8988T (cell line): ENCODE measurements around the gene CDK14.

Source experiments
- DNase-seq: peaks from one replicate; pipeline ENCODE4 v3.0.0; 2011

Gene CDK14

DNA sequence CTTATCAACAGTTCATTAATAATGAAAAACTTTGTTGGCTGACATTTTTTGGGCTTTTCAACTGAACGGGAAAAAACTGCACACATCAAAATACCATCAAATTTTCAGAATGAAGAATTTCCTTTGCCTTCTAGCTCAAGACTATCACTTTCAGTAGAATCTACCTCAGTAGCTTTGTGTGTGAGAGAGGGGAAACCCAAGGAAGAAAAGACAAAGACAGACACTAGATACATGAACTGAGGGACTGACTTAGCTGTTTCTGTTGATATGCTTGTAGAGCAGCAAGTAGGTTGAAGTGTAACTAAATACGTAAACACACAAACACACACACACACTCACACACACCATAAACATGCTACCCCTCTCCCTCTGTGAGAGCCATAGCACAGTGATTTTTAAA lies 257.1 kb downstream of the CDK14 start:
- DNase-seq = no peak

DNA sequence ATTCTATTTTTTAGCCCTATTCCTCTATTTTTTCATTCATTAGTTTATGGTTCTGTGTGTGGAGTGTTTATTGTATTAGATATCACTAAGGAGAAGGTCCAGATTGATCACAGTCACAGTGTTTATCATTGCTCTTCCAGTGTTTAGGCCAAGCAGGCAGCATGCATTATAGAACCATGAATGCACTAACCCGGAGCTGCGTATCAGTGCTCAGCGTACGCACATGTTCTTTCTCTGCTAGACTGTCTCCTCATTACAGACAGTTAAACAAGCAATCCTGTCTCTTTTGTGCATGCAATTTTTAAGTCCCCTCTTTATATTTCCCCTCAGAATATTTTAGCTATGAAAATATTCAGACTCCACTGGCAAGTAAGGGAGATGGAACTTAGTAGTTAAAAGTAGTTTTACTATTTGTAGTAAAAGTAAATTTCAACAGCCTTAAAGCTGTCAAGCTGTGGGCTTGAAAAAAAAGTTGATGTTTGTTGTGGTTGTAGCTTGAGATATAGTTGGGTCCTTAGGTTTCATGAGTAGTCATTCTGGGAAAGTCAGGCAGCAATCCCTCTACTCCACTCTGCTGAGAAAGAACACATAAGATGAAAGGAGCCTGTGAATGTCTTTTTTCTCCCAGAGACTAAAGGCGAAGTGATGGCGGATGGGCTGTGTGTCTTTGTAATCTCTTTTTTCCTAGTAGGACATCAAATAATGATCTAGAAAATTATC lies 260.4 kb downstream of the CDK14 start:
- no peak for DNase-seq

DNA sequence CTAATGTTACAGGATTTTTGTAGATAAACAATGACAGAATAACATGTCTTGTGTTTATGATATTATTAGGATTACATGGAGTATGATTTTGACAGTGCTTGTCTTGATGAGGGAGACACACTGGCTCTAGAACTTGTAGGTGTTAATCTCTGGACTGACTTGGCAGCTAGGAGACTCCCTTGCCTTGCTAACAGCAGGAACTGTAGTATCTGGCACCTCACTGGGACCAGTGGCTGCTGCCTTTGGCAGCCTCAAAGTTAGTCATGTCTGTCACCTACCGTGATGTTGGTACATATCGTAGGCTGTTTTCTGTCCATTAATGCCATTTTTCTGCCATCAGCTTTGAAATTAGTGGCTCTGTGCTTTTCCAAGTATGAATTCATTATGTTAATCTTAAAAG lies 261.5 kb downstream of the CDK14 start:
- no peak for DNase-seq

DNA sequence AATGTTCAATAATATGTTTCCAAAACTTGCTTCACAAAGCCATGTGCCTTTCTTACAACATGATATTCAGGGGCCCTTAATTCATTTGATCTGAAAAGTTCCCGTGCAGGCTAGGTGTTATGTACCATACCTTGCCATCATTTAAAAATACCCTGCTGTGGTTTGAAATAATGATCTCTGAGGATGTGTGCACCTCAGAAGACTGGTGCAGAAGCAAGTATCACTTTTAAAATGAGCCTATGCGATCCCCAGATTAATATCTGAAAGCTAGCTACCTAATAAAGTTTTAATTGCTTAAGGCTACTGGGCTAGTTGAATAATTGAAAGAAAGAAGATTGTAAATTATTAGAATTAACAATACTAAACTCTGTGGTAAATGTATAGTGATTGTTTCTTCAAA lies 262.4 kb downstream of the CDK14 start:
- DNase-seq = no peak

DNA sequence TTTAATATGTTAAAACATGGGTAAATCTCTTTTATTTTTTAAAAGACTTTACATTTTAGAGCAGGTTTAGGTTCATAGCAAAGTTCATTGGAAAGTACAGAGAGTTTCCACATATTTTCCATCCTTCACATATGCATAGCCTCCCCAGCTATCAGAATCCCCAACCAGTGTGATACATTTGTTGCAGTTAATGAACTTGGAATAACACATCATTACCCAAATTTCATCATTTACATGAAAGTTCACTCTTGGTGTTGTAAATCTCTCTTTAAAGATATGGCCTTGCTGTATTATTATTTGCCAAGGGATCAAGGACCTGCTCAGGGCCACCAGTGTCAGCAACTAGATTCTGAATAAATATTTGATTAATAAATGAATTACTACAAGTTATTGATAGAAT lies 263.4 kb downstream of the CDK14 start:
- DNase-seq = no peak

DNA sequence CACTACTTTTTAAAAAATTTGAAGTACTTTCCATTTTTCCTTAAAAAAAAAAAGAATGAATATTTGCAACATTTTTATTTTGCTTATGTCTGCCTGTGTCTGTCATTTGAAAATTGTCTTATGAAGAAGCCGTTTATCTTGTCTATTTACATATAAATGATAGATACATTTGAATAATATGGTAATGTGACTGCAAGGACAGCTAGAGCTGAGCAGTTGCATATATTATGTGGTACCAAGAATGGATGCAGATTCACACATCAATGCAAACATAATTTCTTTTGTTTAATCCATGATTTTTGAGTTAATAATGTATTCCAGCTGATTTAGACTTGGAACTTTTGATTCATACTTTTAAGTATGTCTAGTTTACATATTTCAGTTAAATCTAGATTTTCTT lies 268.0 kb downstream of the CDK14 start:
- no peak for DNase-seq

DNA sequence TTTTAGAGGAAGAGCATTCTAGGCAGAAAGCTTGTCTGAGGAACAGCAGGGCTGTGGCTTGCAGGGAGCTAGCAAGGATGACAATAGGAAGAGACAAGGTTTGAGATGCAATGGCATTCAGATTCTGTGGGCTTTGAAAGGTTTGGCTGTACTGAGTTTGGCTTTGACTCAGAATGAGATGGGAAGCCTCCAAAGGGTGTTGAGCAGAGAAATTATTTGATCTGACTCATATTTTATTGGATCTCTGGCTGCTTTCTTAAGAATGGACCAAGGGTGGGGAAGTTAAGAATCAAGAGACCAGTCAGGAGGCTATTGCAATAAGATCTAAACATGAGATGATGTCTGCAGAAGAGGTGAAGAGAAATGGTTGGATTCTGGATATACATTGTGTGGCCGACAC lies 273.2 kb downstream of the CDK14 start:
- no peak for DNase-seq

DNA sequence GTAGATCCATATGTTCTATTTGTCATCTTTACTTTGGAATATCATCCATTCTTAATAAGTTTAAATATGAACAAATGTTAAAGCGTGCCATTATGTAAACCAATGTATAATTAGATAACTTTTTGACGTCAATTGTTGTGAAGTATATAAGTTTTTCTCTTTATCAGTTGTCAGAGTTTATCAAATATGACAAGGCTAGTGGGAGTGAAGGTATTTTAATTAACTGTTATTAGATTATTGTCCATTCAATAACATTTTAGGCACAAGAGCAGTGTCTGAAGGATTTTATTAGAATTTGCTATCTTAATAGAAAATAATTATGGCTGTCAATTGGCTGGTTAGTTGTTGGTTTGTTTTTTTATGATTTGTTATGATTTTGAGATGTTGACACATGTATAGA lies 280.6 kb downstream of the CDK14 start:
- no peak for DNase-seq

DNA sequence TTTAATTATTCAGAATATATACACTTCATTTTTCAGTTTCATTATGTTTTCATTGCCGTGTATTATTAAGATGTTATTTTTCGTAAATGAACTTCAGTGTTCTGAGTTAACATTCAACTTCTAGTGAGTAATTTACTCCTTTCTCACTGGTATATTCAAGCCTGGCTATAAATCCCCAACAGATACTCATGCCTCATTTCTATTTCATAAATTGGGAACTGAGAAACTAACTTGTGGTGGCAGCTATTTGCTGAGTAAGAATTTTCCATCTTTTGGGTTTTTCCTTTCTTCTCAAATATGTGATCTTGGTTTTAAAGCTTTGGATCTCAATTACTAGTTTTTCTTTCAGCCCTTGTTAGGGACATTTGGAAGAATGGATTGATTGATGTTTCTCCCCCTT lies 281.1 kb downstream of the CDK14 start:
- no peak for DNase-seq

DNA sequence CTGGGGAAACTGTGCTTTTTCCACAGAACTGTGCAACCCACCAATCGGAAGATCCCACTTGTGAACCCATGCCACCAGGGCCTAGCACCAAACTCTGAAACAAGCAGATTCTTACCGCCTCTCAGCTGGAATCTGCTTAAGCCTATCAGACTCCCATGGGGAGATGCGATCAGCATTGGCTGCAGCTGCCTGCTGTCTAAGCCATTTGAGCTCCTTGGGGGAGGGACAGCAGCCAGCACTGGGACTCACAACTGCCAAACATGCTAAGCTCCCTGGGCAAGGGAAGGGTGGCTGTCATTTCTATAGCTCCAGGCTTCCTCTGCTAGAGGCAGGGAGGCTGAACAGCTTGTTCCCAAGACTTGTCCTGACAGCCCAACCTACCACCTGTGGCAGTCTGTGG lies 283.8 kb downstream of the CDK14 start:
- DNase-seq = no peak

DNA sequence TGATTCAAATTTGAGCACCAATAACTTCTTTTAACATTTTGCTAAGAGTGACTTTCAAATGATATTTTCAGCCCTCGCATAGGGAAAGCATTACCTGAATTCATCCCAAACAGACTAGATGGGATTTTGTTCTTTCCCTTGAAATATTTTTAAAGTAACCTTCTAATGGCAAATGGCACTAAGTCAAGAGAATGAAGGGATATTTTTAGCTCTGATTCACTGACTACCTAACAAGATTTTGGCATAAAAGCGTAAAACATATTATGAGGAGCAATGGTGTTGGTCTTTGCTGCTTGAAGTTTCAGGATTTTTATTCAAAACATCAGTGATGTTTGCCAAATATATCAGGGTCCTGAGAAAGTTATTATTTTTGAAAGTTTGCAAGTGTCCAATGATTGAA lies 290.3 kb downstream of the CDK14 start:
- no peak for DNase-seq

DNA sequence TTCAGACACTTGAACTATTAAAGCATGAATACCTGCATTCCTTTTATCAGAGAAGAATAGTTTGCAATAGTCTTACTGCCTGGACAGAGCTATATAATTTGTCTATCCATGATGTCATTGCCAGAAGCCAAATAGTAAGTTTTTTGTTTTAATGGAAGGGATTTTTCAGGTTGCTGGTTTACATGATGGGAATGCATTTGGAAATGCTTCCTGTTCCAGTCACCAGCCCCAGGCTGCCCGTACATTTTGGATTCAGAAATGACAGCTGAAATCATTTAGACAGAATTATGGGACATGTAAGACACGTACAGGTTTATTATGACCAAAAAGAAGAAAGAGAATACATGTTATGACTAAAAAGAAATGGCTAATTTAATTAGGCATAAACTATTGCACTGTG lies 293.1 kb downstream of the CDK14 start:
- no peak for DNase-seq

DNA sequence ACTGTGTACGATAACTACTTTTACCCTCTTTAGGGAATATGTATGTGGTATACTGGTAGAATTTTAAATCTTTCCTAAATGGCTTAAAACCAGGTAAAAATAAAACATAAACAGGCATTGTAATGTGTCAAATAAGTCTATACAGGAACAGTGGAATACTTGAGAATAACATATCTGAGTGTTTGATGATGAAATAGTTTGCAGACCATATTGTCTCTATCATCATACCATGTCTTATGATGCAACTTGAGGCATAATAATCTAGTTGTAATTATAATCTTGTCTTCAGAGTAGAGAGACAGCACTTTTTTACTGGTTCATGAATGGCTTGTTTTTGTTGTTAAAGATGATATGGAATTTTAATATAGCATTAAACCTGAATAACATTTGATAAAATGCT lies 293.5 kb downstream of the CDK14 start:
- DNase-seq = no peak

DNA sequence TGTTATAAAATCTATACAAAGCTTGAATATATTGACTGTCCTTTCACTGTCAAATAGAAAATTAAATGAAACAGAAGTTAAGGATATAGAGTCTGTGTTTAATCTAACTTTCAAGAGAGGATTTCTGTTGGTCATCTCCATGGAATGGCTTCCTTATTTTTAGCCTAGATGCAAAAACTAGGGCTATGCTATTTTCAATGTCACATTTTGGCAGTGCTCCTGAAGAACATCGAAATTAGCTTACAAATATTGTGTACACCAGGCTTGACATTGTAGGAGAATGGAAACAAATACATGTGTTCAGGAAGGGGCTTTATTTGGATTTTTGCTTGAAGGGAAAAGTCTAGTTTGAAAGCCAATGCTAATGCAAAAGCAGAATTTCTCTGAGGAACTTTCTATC lies 295.4 kb downstream of the CDK14 start:
- no peak for DNase-seq

DNA sequence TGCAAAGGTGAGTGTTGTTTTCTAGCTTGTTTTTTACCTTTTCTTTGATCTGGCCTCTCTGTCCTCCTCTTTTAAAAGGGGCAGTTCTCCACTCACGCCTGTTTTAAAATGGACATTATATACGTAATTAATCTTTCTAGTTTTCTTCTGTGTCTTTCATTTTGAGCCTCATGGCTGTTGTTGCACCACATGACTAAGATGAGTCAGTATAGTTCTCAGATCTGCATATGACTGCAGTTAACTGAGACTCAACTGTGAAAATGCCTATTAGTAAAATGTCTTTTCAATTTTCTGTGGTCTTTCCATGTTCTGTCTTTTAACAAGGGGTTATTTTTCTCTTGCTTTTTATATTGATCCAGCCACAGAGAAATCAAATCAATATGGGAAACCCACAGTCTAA lies 296.1 kb downstream of the CDK14 start:
- no peak for DNase-seq

DNA sequence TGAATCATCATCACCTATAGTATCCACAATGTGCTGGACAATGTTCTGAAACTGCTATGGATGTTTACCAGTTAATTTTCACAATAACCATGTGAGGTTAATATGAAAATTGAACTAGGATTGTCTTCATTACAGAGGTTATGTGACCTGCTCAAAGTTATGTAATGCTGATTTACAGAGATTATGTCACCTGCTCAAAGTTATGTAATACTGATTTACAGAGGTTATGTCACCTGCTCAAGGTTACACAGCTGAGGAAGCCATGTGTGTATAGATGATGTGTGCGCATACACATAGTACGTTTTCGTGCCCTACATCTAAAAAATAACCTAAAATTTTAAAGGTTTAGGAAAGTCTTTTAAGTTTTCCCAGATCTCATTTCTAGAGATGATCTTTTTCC lies 298.0 kb downstream of the CDK14 start:
- DNase-seq = no peak

DNA sequence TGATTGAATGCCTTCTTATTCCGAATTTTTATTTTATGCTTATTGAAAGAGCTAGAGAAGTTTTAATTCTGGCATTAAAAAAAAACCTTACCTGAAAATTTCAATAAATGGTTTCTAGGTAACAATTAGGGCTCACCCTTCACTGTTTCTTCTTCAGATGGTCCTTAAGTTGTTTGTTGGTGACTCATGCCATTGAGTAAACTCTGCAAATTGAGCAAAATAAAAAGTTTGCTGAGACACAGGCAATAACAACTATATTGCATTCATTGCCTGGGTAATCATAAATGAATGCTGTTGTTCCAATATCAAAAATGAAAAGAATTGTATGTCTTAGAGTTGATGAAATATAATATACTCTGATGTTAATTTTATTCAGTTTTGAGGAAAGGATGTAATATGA lies 300.3 kb downstream of the CDK14 start:
- no peak for DNase-seq

DNA sequence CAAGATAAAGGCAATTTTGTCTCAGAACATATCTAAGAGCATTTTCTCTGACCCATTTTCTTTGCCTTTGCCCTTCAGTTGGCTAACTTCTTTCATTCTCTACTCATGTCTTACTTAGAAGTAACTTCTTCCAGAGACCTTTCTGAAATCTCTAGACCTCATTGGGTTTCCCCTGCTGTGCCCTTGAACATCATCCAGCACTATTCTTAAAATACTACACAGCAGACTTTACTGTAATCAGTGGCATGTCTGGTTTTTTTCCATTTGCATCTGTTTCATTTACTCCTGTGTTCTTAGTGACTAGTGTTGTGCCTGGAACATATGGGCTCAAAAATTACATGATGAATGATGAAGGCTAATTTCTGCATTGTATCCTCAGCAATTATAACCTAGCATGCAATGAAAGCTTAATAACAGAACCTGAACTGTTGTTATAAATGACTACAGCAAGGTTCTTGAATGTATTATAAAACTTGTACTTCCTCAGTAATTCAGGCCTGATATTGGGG lies 301.9 kb downstream of the CDK14 start:
- no peak for DNase-seq

DNA sequence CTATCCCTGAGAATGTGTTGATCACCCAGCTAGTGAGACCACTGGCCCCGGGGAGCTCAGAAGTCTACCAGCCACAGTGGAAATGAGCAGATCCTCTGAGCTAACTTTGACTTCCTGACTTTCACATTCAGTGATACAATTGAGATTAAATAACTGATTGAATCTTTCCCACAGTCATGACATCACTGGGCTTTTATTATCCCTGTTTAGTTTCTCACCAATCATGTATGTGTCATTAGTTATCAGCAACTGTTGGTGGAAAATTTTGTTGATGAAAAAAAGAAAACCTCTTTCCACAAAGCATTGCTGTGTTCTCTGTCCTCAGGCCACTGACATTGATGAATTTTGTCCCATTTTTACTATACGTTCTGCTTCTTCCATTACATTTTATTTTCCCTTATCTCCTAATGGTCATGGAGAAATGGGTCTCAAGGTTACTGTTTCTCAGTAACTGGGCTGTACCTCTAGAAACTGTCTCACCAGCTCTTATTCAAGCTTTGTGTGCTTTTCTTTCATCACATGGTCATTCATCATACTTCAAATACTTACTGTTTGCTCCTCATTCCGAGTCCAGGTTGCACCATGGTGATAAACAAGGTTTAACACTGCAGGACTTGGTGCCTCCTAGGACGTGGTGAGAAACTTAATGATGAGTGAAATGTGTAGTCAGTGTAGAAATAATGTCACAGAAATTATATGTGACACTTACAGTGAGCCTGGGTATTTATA lies 304.7 kb downstream of the CDK14 start:
- DNase-seq = no peak

DNA sequence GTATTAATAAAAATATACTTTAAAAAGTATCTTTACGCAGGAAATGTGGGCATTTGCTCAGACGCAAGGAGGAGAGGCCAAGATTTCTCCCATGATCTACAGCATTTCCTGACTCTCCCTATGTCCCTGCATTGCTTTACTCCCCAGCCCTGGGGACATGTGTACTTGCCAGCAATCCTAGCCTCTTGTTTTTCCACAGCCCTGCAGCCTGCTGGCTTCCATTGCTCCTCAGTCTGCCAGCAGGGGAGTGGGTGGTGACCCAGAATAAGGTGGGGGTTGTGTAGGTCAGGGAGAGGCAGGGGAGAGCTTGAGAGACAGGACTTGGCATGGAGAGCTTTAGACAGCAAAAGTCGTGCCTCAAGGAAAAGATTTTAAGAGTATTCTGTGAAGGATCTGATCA lies 307.7 kb downstream of the CDK14 start:
- no peak for DNase-seq

DNA sequence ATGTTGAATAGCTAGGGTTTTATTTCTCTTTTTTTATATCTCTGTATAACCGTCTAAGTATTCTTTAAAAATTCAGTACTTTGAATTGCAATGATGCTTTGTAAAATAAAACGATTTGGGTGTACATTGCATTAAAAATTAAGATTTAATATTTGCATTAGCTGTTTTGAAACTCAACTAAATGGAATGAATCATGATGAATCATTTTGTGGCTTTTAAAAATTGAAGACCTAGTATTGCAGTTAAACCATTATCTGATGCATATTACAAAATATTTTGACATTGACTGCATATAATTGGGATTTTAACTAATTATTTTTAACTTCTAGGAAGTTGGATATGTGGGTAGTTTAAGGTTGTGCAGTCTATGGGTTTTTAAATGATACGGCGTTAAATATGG lies 314.0 kb downstream of the CDK14 start:
- DNase-seq = no peak

DNA sequence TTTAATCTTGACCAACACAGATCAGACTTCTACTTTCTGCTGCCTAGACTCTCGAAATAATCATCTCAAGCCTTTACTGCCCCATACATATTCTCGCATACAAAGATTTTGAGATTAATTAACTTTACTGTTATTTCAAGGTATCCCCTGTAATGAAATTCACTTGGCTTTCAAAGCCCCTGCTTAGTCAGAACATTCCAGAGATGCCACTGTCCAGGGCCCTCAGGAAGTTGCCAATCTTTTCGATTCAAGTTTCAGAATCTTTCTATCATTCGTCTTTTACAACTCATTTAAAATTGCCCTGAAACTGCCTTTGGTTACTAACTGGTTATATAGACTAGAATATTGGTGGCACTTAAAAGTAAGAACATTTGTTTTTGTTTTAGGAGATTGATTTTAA lies 320.2 kb downstream of the CDK14 start:
- no peak for DNase-seq

DNA sequence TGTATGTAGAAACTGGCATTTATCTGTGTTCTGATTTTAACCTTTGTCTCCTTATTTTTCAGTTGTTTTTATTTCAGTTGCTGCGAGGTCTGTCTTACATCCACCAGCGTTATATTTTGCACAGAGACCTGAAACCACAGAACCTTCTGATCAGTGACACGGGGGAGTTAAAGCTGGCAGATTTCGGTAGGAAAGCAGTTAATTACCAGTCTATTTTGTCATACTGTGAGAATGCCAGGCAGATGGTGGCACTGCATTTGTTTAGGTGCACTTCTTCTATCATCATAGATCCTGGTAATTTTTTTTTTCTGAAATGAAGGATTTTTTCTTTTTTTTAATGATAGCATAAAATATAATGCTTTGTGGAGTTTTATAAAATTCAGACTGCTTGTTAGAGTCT lies 321.4 kb downstream of the CDK14 start:
- no peak for DNase-seq

DNA sequence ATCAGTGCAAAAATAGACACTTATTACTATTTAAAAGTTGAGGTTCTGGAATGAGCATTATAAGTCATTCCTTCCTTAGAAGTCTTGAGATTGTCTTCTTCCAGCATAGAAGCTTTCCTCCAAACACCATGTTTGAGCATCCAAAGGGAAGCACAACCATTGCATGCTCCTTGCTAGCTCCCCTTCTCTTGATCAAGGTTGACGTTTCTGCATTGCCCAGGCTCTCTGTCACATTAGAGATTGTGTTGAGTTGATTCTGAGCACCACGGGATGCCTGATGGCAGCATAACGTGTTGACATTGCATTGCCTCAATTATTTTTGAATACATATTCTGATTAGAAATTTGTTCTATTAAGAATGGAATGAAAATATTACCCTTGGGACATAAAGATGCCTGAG lies 322.2 kb downstream of the CDK14 start:
- DNase-seq = no peak

DNA sequence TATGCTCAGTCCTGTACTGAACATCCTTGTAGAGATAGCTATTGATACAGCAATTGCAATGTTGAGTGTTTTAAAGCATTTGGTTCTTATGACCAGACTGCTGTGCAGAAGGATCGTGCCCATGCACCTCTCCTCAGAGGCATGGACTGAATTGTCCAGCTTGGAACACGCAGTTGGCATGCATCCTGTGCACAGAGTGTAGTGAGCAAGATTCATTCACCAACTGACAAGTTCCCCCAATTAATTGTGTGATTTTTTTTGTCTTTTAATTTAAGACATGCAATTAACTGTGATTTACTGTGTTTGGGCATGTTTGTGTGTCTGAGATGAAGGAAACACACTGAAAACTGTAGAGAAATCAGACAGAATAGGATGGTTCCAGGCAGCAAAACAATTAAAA lies 323.7 kb downstream of the CDK14 start:
- no peak for DNase-seq
